Neural cell (in vitro differentiated cells): ENCODE results near the gene ATP5F1D.

Source experiments
- CTCF ChIP-seq: fragments of 450-650 bp; IDR thresholded peaks from 2 replicates; pipeline ENCODE4 v1.5.1; 2014; ENCODE audit warnings: antibody characterized with exemption, mild to moderate bottlenecking, moderate library complexity; ENCODE audit not compliant: poor library complexity, severe bottlenecking
- EP300 ChIP-seq: fragments of 450-650 bp; conservative IDR thresholded peaks from 2 replicates; pipeline ENCODE4 v1.6.1; 2014; ENCODE audit warnings: antibody characterized with exemption, mild to moderate bottlenecking, moderate library complexity; ENCODE audit not compliant: poor library complexity, severe bottlenecking
- EZH2 ChIP-seq: fragments of 200-600, 300-800 bp; shearing (Covaris generic), sonication (generic); IDR thresholded peaks from 2 replicates; pipeline ENCODE4 v1.6.1; 2014; ENCODE audit warnings: antibody characterized with exemption, low read length, borderline replicate concordance, mild to moderate bottlenecking; ENCODE audit not compliant: insufficient read depth, poor library complexity, severe bottlenecking
- POLR2AphosphoS5 ChIP-seq: IDR thresholded peaks from 2 replicates; pipeline ENCODE4 v1.6.1; 2012
- RAD21 ChIP-seq: fragments of 450-650 bp; conservative IDR thresholded peaks from 2 replicates; pipeline ENCODE4 v1.6.1; 2014; ENCODE audit warnings: antibody characterized with exemption, mild to moderate bottlenecking, moderate library complexity
- TAF1 ChIP-seq: IDR thresholded peaks from 2 replicates; pipeline ENCODE4 v1.6.1; 2012; ENCODE audit warnings: low read depth

DNA sequence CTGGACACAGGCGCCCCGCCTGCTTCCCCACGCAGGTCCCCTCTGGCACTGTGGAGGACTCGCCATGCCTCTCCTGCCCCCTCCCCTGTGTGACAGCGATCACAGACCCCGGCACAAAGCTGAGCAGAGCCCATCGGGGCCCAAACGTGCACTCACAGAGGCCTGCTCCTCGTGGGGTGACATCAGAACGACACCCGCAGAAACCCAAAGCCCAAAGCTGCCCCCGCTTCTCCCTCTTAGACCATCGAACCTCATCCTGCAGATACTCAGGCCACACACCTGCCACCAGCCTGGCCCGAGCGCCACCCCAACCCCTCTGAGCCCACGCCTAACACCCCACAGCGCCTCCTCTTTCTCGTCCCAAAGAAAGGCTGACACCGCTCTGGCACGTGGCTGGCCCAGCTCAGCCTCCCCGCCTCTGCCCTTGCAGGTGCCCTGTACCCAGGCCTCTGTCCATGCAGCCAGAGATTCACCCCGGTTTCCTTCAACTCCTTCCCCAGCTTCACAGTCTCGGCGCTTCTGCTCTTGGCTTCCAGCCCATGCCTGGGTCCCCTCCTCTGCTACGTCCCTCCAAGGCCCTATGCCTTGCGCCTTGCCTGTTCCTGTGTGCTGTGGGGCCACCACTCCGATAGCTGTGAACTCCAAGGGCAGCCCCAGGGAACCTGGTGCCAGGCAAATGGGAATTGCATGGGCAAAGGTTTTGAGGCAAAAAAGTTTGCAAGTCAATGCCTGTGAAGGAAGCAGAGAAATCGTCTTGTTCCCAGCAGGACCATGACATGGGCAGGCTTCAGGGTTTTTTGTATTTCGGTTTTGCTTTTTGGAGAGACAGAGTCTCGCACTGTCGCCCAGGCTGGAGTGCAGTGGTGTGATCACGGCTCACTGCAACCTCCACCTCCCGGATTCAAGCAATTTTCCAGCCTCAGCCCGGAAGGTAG is 2.9 kb upstream of the ATP5F1D start:
- TF ChIP-seq EP300 (no peak), CTCF (no peak), EZH2 (no peak), POLR2AphosphoS5 (no peak), RAD21 (no peak), TAF1 (no peak)
